ENCODE measurements around the gene UBE2D2. TPM values are rescaled to one million over a fixed set of nuclear protein-coding genes. Genes with fewer than 3 reads are reported as not detected.

Gene UBE2D2
- total and polyA plus RNA-seq, 2 of the 13 experiments (the other 11 are each of a cell fraction or from before 2014, with no cell fraction given): 79.1 to 109 TPM

DNA sequence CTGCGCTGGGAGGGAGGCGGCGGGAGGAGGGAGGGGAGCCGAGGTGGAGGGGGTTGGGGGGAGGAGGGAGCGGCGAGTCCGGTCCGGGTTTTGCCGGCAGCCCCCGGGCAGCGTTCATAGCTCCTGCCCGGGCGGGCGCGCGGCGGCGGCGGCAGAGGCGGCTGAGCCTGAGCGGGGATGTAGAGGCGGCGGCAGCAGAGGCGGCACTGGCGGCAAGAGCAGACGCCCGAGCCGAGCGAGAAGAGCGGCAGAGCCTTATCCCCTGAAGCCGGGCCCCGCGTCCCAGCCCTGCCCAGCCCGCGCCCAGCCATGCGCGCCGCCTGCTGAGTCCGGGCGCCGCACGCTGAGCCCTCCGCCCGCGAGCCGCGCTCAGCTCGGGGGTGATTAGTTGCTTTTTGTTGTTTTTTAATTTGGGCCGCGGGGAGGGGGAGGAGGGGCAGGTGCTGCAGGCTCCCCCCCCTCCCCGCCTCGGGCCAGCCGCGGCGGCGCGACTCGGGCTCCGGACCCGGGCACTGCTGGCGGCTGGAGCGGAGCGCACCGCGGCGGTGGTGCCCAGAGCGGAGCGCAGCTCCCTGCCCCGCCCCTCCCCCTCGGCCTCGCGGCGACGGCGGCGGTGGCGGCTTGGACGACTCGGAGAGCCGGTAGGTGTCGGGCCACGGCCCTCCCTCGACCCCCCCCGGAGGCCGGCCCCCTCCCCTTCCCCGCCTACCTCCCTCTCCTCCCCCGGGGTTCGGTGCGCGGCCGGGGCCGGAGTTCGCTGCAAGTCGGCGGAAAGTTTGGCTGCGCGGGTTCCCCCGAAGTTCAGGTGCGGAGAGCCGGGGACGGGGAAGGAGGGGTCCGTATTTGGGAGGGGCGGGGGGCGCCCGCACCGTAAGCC is 87.3 kb downstream of the UBE2D2 start, which contains the start of gene CXXC5 (continued):
- TF ChIP-seq, protein P1, sequence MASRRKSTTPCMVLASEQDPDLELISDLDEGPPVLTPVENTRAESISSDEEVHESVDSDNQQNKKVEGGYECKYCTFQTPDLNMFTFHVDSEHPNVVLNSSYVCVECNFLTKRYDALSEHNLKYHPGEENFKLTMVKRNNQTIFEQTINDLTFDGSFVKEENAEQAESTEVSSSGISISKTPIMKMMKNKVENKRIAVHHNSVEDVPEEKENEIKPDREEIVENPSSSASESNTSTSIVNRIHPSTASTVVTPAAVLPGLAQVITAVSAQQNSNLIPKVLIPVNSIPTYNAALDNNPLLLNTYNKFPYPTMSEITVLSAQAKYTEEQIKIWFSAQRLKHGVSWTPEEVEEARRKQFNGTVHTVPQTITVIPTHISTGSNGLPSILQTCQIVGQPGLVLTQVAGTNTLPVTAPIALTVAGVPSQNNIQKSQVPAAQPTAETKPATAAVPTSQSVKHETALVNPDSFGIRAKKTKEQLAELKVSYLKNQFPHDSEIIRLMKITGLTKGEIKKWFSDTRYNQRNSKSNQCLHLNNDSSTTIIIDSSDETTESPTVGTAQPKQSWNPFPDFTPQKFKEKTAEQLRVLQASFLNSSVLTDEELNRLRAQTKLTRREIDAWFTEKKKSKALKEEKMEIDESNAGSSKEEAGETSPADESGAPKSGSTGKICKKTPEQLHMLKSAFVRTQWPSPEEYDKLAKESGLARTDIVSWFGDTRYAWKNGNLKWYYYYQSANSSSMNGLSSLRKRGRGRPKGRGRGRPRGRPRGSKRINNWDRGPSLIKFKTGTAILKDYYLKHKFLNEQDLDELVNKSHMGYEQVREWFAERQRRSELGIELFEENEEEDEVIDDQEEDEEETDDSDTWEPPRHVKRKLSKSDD (CRISPR knock-in tag; IDR thresholded peaks at IDR 0.05; ENCODE audit: low read depth): no peak
- no peak for TF ChIP-seq ZNF10 (CRISPR knock-in tag; IDR thresholded peaks at IDR 0.05; ENCODE audit: borderline replicate concordance, low read depth)
- TF ChIP-seq HNRNPLL (IDR thresholded peaks at IDR 0.05; ENCODE audit: low read depth, low read length, poor library complexity, severe bottlenecking): no peak
- TF ChIP-seq ZNF672 (CRISPR knock-in tag; IDR thresholded peaks at IDR 0.05): no peak
- TF ChIP-seq ZNF580 (CRISPR knock-in tag; IDR thresholded peaks at IDR 0.05; ENCODE audit: borderline replicate concordance, low read depth): no peak
- TF ChIP-seq SP5 (CRISPR knock-in tag; IDR thresholded peaks at IDR 0.05; ENCODE audit: borderline replicate concordance, low read depth): peak; percentile 24; the same call in 1 of the 2 replicates
- TF ChIP-seq, protein P2, sequence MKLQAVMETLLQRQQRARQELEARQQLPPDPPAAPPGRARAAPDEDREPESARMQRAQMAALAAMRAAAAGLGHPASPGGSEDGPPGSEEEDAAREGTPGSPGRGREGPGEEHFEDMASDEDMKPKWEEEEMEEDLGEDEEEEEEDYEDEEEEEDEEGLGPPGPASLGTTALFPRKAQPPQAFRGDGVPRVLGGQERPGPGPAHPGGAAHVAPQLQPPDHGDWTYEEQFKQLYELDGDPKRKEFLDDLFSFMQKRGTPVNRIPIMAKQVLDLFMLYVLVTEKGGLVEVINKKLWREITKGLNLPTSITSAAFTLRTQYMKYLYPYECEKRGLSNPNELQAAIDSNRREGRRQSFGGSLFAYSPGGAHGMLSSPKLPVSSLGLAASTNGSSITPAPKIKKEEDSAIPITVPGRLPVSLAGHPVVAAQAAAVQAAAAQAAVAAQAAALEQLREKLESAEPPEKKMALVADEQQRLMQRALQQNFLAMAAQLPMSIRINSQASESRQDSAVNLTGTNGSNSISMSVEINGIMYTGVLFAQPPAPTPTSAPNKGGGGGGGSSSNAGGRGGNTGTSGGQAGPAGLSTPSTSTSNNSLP (IDR thresholded peaks at IDR 0.05; ENCODE audit: low read depth, low read length): no peak
- no peak for TF ChIP-seq ZNF556 (CRISPR knock-in tag; IDR thresholded peaks at IDR 0.05; ENCODE audit: borderline replicate concordance)
- TF ChIP-seq FUBP1 (CRISPR knock-in tag; IDR thresholded peaks at IDR 0.05; ENCODE audit: borderline replicate concordance): no peak
- TF ChIP-seq PAX8 (CRISPR knock-in tag; IDR thresholded peaks at IDR 0.05; ENCODE audit: borderline replicate concordance): 0 out of 2 replicates have a peak, but pooled peaks have one; percentile 38
- TF ChIP-seq, protein P3, sequence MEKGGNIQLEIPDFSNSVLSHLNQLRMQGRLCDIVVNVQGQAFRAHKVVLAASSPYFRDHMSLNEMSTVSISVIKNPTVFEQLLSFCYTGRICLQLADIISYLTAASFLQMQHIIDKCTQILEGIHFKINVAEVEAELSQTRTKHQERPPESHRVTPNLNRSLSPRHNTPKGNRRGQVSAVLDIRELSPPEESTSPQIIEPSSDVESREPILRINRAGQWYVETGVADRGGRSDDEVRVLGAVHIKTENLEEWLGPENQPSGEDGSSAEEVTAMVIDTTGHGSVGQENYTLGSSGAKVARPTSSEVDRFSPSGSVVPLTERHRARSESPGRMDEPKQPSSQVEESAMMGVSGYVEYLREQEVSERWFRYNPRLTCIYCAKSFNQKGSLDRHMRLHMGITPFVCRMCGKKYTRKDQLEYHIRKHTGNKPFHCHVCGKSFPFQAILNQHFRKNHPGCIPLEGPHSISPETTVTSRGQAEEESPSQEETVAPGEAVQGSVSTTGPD (CRISPR knock-in tag; IDR thresholded peaks at IDR 0.05): no peak
- TF ChIP-seq NAIF1 (CRISPR knock-in tag; IDR thresholded peaks at IDR 0.05; ENCODE audit: borderline replicate concordance): no peak
- 0 out of 2 replicates have a peak, but pooled peaks have one; percentile 5 for TF ChIP-seq REL (CRISPR knock-in tag; conservative IDR thresholded peaks at IDR 0.05)
- TF ChIP-seq HDAC2 (CRISPR knock-in tag; IDR thresholded peaks at IDR 0.05): no peak; the same call in none of the 2 replicates
- TF ChIP-seq STAT5B (CRISPR knock-in tag; IDR thresholded peaks at IDR 0.05): no peak
- no peak for TF ChIP-seq TEF (CRISPR knock-in tag; IDR thresholded peaks at IDR 0.05)
- no peak; the same call in 1 of the 2 replicates for TF ChIP-seq KDM4B (CRISPR knock-in tag; IDR thresholded peaks at IDR 0.05)
- peak; percentile 63; the same call in 1 of the 2 replicates for TF ChIP-seq ZNF709 (CRISPR knock-in tag; IDR thresholded peaks at IDR 0.05)
- TF ChIP-seq POLR2AphosphoS5 (IDR thresholded peaks at IDR 0.05; ENCODE audit: low read depth, low read length): peak; percentile 44
